NCI-H82 treated with DMSO at 0.1 percent for 48 hours (cell line): ENCODE results near the gene EHD1.
"Not testable (repeated sequence)": the region's sequence is repeated elsewhere in the genome, so short reads cannot be mapped to it uniquely, and the experiment has no call there.

Experiments used
- DNase-seq: peaks from one replicate; lab custom pipeline; 2025; ENCODE audit not compliant: unreplicated experiment; lab: John Stamatoyannopoulos, UW

Gene EHD1

GRCh38 chr11:64859542-64860414 lies 18.6 kb downstream of the EHD1 start:
- DNase-seq, result no peak

GRCh38 chr11:64858467-64859263 lies 19.8 kb downstream of the EHD1 start:
- DNase-seq, result no peak

- no peak for DNase-seq
Measured at GRCh38 chr11:64857485-64857884, 20.9 kb downstream of the EHD1 start.

GRCh38 chr11:64856382-64857227 lies 21.8 kb downstream of the EHD1 start:
- no peak for DNase-seq

- no peak for DNase-seq
Measured at GRCh38 chr11:64855596-64856304, 22.7 kb downstream of the EHD1 start.

- no peak for DNase-seq
Measured at GRCh38 chr11:64854534-64855502, 23.6 kb downstream of the EHD1 start.

- no peak for DNase-seq
Measured at GRCh38 chr11:64854157-64854533, 24.3 kb downstream of the EHD1 start.

GRCh38 chr11:64853709-64854108 lies 24.7 kb downstream of the EHD1 start:
- DNase-seq, result no peak

- no peak for DNase-seq
Measured at GRCh38 chr11:64852804-64853509, 25.5 kb downstream of the EHD1 start.

GRCh38 chr11:64851831-64852351 lies 26.5 kb downstream of the EHD1 start:
- DNase-seq, result no peak

- no peak for DNase-seq
Measured at GRCh38 chr11:64850979-64851567, 27.3 kb downstream of the EHD1 start.

- DNase-seq, result no peak
Measured at GRCh38 chr11:64849598-64850356, 28.6 kb downstream of the EHD1 start.

GRCh38 chr11:64848826-64849597 lies 29.4 kb downstream of the EHD1 start:
- no peak for DNase-seq

- DNase-seq, result no peak
Measured at GRCh38 chr11:64848214-64848825, 30.1 kb downstream of the EHD1 start.

GRCh38 chr11:64846998-64847666 lies 31.3 kb downstream of the EHD1 start:
- peak; percentile 68 for DNase-seq

- not testable (repeated sequence) for DNase-seq
Measured at GRCh38 chr11:64845776-64846129, 32.7 kb downstream of the EHD1 start.
